NK-92 treated with Interleukin-12 subunit alpha and Interleukin-12 subunit beta, amount 100 ng/mL, for 24 hours (cell line): ENCODE results near the gene DSG4.

Experiments
- DNase-seq: peaks from one replicate; lab custom pipeline; 2025; lab: John Stamatoyannopoulos, UW

Gene DSG4

GRCh38 chr18:31410716-31411483 is 34.3 kb downstream of the DSG4 start:
- no peak for DNase-seq

GRCh38 chr18:31413137-31413536 is 36.6 kb downstream of the DSG4 start:
- no peak for DNase-seq

- no peak for DNase-seq
These were observed 41.3 kb downstream of the DSG4 start for GRCh38 chr18:31417850-31418249.

GRCh38 chr18:31419457-31419932 is 42.9 kb downstream of the DSG4 start:
- DNase-seq = no peak

- DNase-seq = no peak
These were observed 43.5 kb downstream of the DSG4 start for GRCh38 chr18:31420032-31420431.

GRCh38 chr18:31420524-31420923 is 43.9 kb downstream of the DSG4 start:
- DNase-seq = no peak

- no peak for DNase-seq
These were observed 47.9 kb downstream of the DSG4 start for GRCh38 chr18:31424383-31424988.

- no peak for DNase-seq
These were observed 49.4 kb downstream of the DSG4 start for GRCh38 chr18:31426021-31426420.

GRCh38 chr18:31426871-31427406 is 50.4 kb downstream of the DSG4 start:
- no peak for DNase-seq

GRCh38 chr18:31428211-31428610 is 51.6 kb downstream of the DSG4 start:
- DNase-seq = no peak

GRCh38 chr18:31429623-31430022 is 53.0 kb downstream of the DSG4 start:
- DNase-seq = no peak

GRCh38 chr18:31430072-31430471 is 53.5 kb downstream of the DSG4 start:
- no peak for DNase-seq

GRCh38 chr18:31430554-31430953 is 54.0 kb downstream of the DSG4 start:
- no peak for DNase-seq

GRCh38 chr18:31432316-31432715 is 55.7 kb downstream of the DSG4 start:
- DNase-seq = no peak

- DNase-seq = no peak
These were observed 60.2 kb downstream of the DSG4 start for GRCh38 chr18:31436825-31437224.

GRCh38 chr18:31438402-31438801 is 61.8 kb downstream of the DSG4 start:
- no peak for DNase-seq

GRCh38 chr18:31439807-31440325 is 63.3 kb downstream of the DSG4 start:
- DNase-seq = no peak

GRCh38 chr18:31440787-31441186 is 64.2 kb downstream of the DSG4 start:
- DNase-seq = no peak

- DNase-seq = no peak
These were observed 64.9 kb downstream of the DSG4 start for GRCh38 chr18:31441493-31441892.

GRCh38 chr18:31444142-31444541 is 67.6 kb downstream of the DSG4 start:
- no peak for DNase-seq

GRCh38 chr18:31445908-31446307 is 69.3 kb downstream of the DSG4 start:
- no peak for DNase-seq

- no peak for DNase-seq
These were observed 70.3 kb downstream of the DSG4 start for GRCh38 chr18:31446854-31447253.

GRCh38 chr18:31447530-31448191 is 71.1 kb downstream of the DSG4 start, which contains the start of gene DSG3:
Gene DSG3, plus strand, starts transcription at chr18:31447741. Its CDS starts 137 bp downstream, at chr18:31447878.
- no peak for DNase-seq
